RPMI8226 (cell line): ENCODE results near the gene NET1.

Experiments
- DNase-seq: peaks from one replicate; pipeline ENCODE4 v3.0.0-alpha.2; 2015

The NET1 gene

DNA sequence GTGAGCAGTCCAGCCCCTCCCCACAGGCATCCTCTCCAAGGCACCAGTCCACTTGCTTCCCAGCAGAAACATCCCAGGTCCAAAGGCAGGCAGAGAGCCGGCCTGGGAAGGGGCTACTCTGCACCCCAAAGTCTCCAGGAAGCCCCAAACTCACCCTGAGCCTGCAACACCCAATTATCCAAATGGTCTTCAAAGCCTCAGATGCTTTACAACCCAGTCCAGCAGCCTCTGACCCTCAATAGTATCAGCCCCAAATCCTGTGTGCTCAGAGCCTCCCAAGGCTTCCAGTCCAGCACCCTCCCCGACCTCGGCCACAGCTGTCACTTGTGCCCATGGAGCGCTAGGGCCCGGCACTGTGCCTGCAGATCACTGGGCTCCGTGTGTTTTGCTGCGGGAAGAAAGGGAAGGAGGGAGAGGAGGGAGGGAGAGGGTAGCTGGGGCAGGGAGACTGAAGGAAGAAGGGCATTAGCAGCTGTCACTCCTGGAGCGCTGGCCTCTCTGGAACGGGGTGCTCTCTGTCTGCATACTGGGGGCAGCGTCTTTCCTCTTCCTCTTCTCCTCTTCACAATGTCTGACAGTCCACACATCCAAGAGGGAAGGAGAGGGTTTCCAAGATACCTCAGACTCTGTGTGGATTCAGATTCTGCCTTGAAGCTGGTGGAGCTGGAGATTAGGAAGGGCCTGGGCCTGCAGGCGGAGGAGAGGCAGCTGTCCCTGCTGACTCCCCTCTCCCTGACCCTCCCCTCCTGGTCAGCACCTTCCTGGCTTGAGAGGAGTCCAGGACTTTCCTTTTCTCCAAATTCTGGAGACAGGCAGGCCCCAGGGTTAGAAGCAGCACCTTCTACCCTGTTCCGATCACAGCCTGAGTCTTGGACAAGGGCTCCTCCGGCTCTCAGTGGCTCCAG lies 73.8 kb downstream of the NET1 start:
- DNase-seq = no peak

DNA sequence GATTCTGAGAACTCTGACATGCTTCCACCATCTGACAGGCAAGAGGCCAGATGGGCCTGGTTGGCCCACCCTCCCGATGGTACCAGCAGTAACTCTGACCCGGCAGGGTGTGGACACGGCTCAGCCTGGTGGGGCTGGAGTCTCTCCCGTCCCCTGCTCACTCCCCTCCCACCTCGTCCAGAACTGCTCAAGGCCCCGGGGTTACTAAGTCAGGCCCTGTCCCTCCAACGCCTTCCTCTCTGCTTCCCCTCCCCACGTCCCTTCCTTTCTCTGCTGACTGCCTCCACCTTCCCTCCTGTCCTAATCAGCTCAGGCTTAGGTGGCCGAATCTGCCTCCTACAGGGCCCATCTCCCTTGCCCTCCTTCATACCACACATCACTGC lies 74.5 kb downstream of the NET1 start:
- no peak for DNase-seq

DNA sequence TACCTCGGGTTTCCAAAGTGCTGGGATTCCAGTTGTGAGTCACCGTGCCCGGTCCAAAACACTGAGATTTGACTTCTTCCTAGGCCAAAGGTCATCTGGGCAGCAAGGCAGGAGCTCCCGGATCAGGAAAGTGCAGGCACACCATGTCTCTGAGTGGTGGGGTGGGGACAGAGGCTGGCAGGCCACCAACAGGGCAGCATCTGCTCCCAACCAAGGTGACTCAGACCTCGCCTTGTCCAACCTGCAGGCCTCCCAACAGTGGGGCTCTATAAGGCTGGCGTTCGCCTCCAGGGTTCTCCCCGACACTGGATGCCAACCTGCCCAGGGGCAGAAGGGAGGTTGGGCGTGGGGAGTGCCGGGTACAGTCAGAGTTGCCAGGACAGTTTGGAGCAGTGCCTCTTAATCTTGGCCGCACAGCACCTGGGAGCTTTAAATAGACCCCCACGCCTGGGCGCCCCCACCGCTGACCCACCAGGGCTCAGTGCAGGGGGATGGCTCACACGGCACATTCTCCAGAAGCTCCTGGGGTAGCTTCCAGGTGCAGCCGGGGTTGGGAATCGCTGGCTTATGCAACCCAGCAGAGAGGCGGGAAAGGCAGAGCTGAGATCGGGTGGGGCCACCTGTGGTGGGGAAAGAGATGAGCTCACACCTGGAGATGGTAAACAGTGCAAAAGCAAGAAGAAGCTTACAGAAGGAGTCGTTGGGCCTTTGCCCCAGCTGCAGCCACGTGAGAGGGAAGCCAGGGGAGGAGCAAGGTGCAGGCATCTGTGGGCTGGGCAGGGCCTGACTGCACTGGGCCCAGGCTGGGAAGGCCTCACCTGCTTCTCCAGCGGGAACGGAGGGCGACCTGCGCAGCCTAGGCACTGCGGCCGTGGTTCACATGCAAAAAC lies 76.2 kb downstream of the NET1 start:
- peak; percentile 89 for DNase-seq

DNA sequence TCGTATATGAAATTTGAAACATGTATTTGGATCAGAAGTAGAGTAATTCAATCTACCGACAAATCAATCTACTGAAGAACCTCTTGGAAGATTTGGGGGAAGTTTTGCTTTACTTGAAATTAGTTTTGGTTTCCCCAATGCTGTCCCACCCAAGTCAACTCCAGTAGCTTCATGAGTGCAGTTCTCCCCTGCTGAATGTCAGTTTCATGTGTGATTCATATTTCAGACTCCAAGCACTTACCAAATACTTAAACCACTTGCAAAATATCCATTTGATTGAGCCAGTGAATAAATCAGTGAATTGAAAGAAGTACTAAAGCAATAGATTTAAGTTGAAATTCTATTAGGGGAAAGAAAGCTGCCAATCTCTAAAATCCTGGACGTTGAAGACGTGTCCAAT lies 77.7 kb downstream of the NET1 start:
- DNase-seq = no peak

DNA sequence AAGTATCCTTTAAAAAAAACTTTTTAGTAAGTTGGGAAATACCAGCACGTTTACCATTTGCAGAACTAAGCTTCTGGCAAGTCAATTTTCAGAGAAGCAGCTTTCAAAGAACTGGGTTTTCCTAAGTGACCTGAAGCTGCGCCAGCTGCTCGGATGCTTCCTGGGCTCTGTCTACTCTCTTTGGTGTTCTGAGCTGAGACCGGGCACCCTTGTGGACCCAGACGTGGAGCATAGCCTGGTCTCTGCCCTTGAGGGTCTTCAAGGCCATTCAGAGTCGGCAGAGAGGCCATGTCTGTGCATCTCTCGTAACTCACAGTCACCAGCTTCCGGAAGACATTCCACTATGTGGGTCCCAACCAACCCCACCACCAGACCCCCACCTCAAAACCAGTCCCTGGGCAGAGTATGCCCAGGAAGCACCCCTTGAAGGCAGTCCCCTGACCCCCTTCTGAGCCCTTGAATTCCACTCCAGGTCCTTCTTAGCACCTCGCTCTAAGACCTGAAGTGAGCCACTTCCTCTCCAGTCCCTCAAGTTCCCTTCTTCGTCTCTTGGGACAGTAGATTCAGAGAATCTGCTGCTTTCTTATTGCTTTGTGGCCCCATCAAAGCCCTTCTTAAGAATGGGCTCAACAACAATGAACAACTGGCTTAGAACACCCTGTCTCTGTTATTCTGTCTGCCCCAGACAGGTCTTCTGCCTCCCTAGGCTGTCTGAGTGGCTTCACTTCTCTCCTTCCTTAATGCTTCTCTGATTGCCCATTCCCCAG lies 78.5 kb downstream of the NET1 start:
- no peak for DNase-seq

DNA sequence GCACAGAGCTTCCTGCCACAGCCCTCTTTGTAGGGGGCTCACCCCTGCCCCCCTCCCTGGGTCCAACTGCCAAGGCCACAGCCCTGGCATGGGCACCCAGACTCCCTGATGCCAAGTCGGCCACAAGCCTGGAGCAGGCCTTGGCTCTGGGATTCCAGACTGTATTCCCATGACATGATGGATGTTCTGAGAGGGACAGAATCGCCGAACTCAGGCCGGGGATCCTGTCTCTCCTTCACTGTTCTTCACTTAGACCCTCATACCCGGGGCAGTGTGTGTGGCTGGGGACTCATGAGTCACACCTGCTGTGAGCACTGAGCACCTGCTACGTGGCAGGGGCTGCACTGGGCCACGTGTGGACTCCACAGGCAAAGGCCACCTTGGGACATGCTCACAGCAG lies 79.1 kb downstream of the NET1 start:
- no peak for DNase-seq

DNA sequence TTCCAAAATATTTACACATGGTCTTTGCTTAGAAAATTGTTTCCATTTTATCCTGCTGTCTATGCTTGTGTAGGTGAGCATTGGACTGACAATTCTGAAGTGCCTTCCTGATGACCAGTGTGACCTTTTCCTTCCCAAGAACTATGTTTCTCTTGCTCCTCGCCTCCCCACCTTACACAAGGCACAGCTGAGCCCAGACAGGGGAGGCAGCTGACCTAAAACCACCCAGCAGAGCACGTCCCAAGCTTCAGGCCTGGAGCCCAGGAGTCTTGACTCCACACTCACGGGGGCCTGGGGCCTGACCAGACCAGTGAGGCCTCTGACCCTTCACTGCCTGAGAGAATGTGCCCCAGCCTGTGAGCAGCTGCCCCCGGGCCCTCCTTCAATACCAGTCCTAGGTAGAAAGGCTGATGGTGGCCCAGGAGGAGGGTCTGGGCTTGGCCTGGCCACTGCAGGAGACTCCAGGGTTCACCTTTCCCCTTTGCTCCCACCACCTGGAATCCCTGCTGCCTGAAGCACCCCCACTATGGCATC lies 80.0 kb downstream of the NET1 start:
- DNase-seq = no peak

DNA sequence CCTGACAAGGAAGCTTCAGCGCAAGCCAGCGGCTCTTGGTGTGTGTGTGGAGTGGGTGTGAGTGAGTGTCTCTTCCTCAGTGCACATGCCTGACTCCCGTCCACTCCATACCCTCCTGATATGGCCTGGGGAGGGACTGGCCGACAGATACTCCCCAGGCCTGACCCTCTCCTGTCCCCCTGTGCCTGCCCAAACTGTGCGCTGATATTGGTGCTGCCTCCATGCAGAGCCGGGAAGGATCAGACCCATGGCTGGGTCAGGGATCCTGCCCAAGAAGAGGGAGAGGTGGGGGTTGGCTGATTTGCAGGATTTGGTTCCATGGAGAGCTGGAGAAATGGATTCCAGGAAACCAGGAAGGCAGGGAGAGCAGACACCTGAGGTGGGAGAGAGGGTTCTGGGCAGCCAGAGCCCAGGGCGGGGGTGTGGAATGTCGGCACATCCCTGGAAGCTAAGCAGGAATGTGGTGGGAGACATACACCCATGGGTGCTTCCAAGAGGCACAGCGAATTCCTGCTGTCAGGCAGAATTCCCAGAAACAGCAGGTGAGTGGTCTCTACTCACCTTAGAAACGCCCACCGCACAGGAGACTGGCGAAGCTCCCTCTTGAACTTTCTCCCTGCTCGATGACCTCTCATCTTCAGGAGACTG lies 80.7 kb downstream of the NET1 start:
- DNase-seq = no peak

DNA sequence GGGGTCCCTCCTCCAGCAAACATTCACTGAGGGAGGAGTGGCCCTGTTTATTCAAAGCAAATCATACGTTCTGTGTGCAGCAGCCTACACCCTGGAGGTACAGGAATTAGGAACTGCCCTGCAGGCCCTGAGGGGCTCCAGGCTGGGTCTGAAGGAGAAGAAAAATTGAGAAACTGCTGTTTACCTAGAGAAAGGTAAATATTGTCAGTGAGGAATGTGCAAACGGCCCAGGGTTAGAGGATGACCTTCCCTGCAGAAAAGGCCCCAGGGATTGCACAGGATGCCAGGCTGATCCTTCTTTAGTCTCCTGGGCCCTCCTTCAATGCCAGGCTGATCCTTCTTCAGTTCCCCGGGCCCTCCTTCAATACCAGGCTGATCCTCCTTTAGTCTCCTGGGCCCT lies 81.3 kb downstream of the NET1 start:
- DNase-seq = no peak

DNA sequence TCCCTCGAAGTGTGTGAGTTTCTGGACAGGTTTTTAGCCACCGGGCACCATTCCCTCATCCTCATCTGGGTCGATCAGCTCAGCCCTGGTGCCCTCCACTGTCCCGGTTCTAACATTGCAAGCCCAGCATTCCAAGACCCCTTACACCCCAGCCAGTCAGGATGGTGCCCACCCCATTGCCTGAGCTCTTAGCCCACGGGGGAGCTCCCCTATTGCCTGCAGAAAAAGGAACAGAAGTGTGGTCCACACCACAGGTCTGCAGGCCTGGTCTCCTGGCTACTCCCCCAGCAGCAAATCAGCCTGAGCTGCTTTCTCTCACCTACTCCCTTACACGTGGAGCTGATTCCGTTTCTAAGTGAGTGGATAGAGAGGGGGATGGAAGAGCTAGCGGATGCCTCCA lies 82.3 kb downstream of the NET1 start:
- DNase-seq = no peak

DNA sequence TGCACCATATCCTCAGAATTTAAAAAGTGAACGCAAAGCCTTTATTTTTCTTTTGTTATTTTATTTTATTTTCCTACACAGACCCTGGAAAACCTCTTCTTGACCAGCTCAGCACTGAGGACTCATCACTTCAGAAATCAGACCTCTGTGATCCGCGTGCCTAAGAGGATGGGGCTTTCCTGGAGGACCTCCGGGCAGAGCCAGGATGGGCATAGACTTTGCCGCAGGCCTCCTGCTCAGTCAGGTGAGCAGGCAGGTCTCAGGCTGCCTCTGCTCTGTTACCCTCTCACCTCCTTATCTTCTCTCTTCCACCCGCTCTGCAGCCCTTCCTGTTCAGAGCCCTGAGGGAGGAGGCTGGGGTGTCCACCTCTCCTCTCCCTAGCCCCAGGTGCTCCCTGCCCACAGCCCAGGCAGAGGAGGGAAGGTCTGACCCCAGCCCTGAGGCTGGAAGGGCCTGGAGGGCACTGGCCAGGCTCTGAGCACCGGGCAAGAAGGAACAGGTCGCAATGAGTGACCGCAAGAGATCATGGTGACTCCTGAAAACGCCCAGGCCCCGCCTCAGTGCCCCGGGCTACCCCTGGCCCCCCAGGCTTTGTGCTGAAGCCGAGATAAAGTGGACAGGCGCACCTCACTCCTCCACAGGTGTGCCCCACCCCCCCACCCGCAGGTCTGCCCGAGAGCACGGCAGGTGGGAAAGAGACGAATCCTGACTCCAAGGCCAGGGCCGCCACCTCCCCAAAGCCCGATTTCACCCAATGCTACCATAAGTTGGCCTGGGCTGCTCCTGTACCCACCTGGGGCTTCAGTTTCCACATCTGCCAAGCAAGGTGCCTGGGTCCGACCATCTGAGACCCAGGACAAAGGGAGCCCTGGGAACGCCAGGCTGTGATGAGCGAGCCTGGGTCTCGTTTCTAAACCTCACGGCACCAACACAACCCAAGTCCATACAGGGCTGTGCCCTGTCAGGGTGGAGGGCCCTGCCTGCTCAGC lies 84.2 kb downstream of the NET1 start:
- no peak for DNase-seq

DNA sequence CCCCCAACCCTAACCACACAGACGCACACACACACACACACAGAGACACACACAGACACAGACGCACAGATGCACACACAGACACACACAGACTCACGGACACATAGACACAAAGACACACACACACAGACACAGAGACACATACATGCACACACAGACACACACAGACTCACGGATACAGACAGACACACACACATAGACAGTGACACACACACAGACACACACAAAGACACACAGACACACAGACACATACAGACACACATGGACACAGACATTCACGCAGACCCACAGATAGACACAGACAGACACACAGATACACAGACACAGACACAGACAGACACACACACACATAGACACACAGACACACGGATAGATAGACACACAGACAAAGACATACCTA lies 84.9 kb downstream of the NET1 start:
- no peak for DNase-seq

DNA sequence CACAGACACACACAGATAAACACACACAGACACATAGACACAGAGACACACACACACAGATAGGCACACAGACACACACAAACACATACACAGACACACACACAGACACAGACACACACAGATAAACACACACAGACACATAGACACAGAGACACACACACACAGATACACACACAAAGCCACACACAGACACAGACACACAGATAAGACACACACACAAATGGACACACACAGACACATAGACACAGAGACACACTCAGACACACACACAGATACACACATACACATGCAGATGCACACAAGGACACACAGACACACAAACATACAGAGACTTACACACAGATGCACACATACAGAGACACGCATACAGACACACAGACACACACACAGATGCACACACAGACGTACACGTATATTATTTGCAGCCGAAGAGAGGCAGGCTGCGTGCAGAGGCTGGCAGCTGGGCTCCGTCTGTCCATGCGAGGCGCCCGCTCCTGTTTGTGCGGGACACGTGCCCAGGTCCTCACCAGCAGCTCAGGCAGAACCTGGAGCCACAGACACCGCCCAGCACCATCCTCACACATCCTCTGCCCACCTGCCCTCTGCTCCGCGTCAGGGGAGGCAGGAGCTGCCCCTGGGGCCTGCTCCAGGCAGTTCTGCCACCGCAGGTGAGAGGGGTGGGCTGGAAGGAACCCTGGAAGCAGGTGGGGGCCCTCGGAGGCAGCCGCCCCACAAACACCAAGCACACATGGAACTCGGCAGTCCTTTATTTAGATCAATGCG lies 85.8 kb downstream of the NET1 start:
- DNase-seq = no peak

DNA sequence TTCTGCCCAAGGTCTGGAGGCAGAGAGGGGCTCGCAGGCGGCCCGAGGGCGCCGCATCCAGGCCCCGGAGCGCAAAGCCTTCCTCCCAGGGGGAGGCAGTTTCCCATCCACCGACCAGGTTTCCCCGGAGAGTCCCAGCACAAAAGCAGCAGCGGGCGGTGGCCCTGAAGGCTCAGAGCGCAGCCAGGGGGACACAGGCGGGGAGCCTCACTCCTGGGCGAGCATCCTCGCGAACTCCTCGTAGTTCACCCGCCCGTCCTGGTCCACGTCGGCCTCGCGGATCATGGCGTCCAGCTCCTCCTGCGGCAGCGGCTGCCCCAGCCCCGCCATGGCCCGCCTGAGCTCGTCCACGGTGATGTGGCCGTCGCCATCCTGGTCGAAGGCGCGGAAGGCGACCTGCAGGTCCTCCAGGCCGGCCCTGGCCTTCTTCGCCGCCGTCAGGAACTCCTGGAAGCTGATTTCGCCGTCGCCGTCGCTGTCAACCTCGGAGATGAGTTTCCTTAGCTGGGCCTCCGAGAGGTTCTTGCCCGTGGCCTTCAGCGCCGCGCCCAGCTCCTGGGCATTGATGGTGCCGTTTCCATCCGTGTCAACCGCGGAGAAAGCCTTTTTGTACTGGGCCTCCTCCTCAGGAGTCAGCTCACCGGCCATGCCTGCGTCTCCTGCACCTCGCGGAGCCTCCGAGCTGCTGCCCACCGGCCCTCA lies 86.6 kb downstream of the NET1 start:
- no peak for DNase-seq

DNA sequence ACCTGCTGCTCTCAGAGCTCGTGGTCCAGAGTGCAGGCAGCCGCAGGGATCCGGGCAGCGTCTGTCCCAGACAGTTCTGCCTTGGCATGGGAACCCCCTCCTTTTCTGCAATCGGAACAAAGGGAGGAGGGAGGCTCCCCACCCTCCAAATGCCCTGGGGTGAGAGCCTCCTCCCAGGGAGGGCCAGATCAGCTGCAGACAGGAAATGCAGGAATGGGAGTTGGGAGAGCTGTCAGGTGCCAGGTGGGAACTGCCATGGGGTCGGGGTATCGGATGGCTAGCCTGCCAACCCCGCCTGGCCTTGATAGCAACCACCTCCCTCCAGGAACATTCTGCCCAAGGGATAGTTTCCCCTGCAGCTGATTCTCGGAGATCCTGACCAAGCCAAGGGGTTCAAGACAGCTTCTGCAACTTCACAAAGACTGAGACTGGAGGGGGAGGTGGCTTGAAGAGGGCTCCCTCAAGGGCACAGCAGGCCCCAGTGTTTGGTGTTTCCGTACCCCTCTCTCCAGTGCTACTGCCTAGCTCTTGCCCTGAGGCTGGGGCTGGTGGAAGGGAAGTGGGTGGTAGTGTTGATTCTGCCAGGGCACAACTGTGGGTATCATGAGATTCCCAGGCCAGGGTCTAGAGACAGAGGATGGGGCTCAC lies 87.3 kb downstream of the NET1 start, which contains the start of gene CALML5:
TSS of gene CALML5 (minus strand) at position 78 of the 648 bp plus-strand sequence. CDS start 132 bp downstream, outside the sequence.
- no peak for DNase-seq

DNA sequence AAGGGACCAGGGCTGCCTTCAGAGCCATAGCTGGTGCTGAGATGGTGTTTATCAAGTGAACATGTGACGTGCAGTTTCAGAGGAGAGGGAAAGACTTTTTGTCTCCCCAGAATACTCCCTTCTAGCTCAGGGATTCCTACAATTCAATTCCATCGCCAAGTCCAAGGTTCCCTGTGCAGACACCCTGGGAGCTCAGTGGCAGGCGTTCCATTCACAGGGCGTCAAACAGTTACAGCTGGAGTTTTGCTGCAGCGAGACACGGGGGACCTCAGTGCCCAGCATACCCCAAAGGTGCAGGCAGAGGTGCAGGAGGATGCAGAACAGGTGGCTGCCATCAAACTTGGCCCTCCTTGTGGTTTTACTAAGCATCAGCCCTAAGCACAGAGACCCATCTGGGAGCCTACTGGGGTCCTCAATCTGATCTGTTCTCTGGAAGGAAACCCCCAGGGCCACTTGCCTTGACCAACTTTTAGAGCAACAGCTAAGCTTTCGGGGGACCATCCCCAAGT lies 87.9 kb downstream of the NET1 start:
- no peak for DNase-seq

DNA sequence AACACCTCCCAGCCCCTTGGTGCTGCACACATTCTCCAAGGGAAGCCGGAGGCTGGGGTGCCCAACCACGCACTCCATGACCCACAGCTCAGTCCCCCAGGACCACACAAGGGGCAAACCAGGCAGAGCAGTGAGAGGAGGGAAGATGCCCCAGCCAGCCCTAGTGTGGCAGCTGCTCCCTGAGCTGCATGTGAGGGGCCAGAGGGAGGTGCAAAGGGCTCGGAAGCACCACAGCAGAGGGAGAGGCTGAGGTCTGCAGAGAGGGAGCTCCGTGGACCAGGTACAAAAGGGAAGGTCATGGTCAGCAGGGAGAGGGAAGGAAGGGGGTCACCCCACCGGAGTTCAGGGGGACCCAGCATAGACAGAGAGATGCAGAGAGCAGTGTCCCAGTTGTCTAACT lies 88.6 kb downstream of the NET1 start:
- DNase-seq = no peak

DNA sequence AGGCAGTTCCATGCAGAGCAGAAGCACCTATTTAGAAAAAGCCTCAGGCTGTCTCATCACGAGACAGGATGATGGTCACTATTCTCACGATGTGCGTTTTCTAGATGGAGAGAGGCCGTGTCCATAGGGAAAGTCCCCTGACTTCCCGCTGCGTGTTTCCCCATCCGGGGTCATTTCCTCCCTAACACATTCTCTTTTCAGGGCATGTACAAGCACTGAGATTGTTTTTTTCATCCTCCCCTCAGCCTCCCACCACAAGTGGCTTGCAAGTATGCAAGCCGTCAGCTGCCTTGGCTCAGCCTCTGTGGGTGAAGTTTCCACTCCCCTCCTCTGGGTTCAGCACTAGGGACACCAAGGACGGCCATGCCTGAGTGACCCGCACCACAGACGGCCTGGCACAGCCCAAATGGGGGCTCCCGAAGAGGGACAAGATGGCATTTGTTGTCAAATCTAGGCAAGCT lies 89.7 kb downstream of the NET1 start:
- DNase-seq = no peak
